ENCODE results near the gene ERAS. TPM values are rescaled to one million over a fixed set of nuclear protein-coding genes. Genes with fewer than 3 reads are reported as not detected.

The ERAS gene
- total and polyA plus RNA-seq, 2 of the 13 experiments (the other 11 are each of a cell fraction or from before 2014, with no cell fraction given) = 0.21 to 0.22 TPM

- Histone ChIP-seq H4K20me1 (ENCODE audit: insufficient read depth, low read length) (no peaks in the 10 kb centered on the region), H2AFZ (ENCODE audit: low read length) (no peak overlapping the region), H3K27ac (ENCODE audit: extremely low read length, insufficient read depth, low read length) (no peak overlapping the region), H3K36me3 (replicated peaks in 1 of 2; ENCODE audit: control insufficient read depth in 1 of 2, insufficient read depth in 2 of 2, low read length in 2 of 2) (no peaks in the 10 kb centered on the region), H3K27me3 (ENCODE audit: control insufficient read depth in 1 of 2, insufficient read depth in 2 of 2, low read length in 2 of 2) (no peaks in the 10 kb centered on the region; a peak in 1 of 5 replicates), H3K4me3 (replicated peaks in 1 of 3; ENCODE audit: insufficient read depth in 1 of 3, low read depth in 2 of 3, low read length in 3 of 3) (no peak overlapping the region), H3K4me1 (ENCODE audit: insufficient read depth, low read length) (peaks cover 5% of the 10 kb centered on the region), H3K79me2 (ENCODE audit: insufficient read depth, low read length) (no peaks in the 10 kb centered on the region), H3K9ac (ENCODE audit: insufficient read depth, low read depth, low read length) (no peak overlapping the region), H3K9me3 (ENCODE audit: low read length) (no peaks in the 10 kb centered on the region), H3K4me2 (ENCODE audit: low read depth, low read length) (no peak overlapping the region)
- ChIA-PET POLR2A (no interaction called here), CTCF (ENCODE audit: low intra/inter-chr PET ratio, low total read pairs) (no interaction called here)
- intact Hi-C loops (cut with micrococcal nuclease; ENCODE audit: unreplicated experiment) = no loop called here
- in situ Hi-C loops (cut with HindIII; ENCODE audit: extremely low pct_ligation_motif_present, low pct_unique_long_range_greater_than_20kb) = no loop called here
- ATAC-seq (no peak), DNase-seq (ENCODE audit: low spot score) (no peak), FAIRE-seq (no peak)
- WGBS (ENCODE audit: low lambda C conversion rate) = 36% methylated on average over 7 of the region's 7 CpGs
- no TSS peak for BruUV-seq (replicated peaks)
- TF ChIP-seq, protein P1, sequence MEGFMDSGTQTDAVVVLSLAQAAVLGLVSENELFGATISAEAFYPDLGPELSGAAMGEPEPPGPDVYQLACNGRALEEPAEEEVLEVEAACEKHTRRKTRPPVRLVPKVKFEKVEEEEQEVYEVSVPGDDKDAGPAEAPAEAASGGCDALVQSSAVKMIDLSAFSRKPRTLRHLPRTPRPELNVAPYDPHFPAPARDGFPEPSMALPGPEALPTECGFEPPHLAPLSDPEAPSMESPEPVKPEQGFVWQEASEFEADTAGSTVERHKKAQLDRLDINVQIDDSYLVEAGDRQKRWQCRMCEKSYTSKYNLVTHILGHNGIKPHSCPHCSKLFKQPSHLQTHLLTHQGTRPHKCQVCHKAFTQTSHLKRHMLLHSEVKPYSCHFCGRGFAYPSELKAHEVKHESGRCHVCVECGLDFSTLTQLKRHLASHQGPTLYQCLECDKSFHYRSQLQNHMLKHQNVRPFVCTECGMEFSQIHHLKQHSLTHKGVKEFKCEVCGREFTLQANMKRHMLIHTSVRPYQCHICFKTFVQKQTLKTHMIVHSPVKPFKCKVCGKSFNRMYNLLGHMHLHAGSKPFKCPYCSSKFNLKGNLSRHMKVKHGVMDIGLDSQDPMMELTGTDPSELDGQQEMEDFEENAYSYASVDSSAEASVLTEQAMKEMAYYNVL (CRISPR knock-in tag; IDR thresholded peaks at IDR 0.05; ENCODE audit: borderline replicate concordance) = no peak
- TF ChIP-seq FOXC1 (CRISPR knock-in tag; IDR thresholded peaks at IDR 0.05; ENCODE audit: borderline replicate concordance) = no peak
- TF ChIP-seq ZNF878 (CRISPR knock-in tag; IDR thresholded peaks at IDR 0.05) = no peak
- TF ChIP-seq CTCF (CRISPR knock-in tag; IDR thresholded peaks at IDR 0.05) = no peak
- TF ChIP-seq MTF1 (CRISPR knock-in tag; IDR thresholded peaks at IDR 0.05) = no peak
- TF ChIP-seq POLR2AphosphoS2 (IDR thresholded peaks at IDR 0.05; ENCODE audit: low read depth, low read length) = no peak
- TF ChIP-seq, protein P2, sequence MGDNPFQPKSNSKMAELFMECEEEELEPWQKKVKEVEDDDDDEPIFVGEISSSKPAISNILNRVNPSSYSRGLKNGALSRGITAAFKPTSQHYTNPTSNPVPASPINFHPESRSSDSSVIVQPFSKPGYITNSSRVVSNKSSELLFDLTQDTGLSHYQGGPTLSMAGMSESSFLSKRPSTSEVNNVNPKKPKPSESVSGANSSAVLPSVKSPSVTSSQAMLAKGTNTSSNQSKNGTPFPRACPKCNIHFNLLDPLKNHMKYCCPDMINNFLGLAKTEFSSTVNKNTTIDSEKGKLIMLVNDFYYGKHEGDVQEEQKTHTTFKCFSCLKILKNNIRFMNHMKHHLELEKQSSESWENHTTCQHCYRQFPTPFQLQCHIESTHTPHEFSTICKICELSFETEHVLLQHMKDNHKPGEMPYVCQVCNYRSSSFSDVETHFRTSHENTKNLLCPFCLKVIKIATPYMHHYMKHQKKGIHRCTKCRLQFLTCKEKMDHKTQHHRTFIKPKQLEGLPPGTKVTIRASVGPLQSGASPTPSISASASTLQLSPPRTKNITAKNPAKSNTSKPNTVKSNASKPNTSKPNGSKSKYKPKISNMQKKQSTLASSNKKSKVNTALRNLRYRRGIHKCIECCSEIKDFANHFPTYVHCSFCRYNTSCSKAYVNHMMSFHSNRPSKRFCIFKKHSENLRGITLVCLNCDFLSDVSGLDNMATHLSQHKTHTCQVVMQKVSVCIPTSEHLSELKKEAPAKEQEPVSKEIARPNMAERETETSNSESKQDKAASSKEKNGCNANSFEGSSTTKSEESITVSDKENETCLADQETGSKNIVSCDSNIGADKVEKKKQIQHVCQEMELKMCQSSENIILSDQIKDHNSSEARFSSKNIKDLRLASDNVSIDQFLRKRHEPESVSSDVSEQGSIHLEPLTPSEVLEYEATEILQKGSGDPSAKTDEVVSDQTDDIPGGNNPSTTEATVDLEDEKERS (CRISPR knock-in tag; IDR thresholded peaks at IDR 0.05) = no peak
- TF ChIP-seq ZNF75D (CRISPR knock-in tag; IDR thresholded peaks at IDR 0.05; ENCODE audit: borderline replicate concordance) = no peak
- TF ChIP-seq SRF (IDR thresholded peaks at IDR 0.05; ENCODE audit: low read depth, low read length) = no peak
- no peak for TF ChIP-seq ZNF567 (CRISPR knock-in tag; IDR thresholded peaks at IDR 0.05; ENCODE audit: borderline replicate concordance)
- no peak for TF ChIP-seq ZNF225 (CRISPR knock-in tag; IDR thresholded peaks at IDR 0.05)
- no peak for TF ChIP-seq ZFAT (CRISPR knock-in tag; conservative IDR thresholded peaks at IDR 0.05)
- no peak for TF ChIP-seq NFATC3 (CRISPR knock-in tag; IDR thresholded peaks at IDR 0.05)
- no peak for TF ChIP-seq REPIN1 (CRISPR knock-in tag; IDR thresholded peaks at IDR 0.05; ENCODE audit: borderline replicate concordance, low read depth)
- no peak for TF ChIP-seq SRSF9 (IDR thresholded peaks at IDR 0.05; ENCODE audit: borderline replicate concordance, insufficient read depth, low read depth, low read length, poor library complexity, severe bottlenecking)
- no peak for TF ChIP-seq FIP1L1 (IDR thresholded peaks at IDR 0.05; ENCODE audit: borderline replicate concordance, insufficient read depth, low read depth, low read length)
Measured at GRCh38 chrX:48789366-48790220, 36.7 kb upstream of the ERAS start.

Data from HepG2 (cell line).